HEK293 (cell line): ENCODE results near the gene GCSH.
A peak's percentile ranks its signal among the peaks of the same experiment; 100 is the strongest.

Source experiments
- EGR2 ChIP-seq: fragments of 450-650 bp; formaldehyde crosslinking; IDR thresholded peaks from 2 replicates; pipeline ENCODE4 v1.5.1; 2016; ENCODE audit warnings: low read depth, missing biosample characterization, missing genetic modification characterization
- HIC1 ChIP-seq: fragments of 450-650 bp; formaldehyde crosslinking; IDR thresholded peaks from 2 replicates; pipeline ENCODE4 v1.5.1; 2016; ENCODE audit warnings: missing biosample characterization, missing genetic modification characterization
- INSM2 ChIP-seq: fragments of 450-650 bp; formaldehyde crosslinking; IDR thresholded peaks from 2 replicates; pipeline ENCODE4 v1.5.1; 2016; ENCODE audit warnings: missing biosample characterization, missing genetic modification characterization
- KLF7 ChIP-seq: fragments of 450-650 bp; formaldehyde crosslinking; IDR thresholded peaks from 2 replicates; pipeline ENCODE4 v1.5.1; 2016; ENCODE audit warnings: missing biosample characterization, missing genetic modification characterization, borderline replicate concordance
- KLF8 ChIP-seq: fragments of 450-650 bp; formaldehyde crosslinking; IDR thresholded peaks from 2 replicates; pipeline ENCODE4 v1.5.1; 2016; ENCODE audit warnings: missing biosample characterization, missing genetic modification characterization
- KLF9 ChIP-seq: fragments of 450-650 bp; formaldehyde crosslinking; IDR thresholded peaks from 2 replicates; pipeline ENCODE4 v1.5.1; 2016; ENCODE audit warnings: missing biosample characterization, missing genetic modification characterization, low read depth
- MYNN ChIP-seq: fragments of 450-650 bp; formaldehyde crosslinking; IDR thresholded peaks from 2 replicates; pipeline ENCODE4 v1.5.1; 2016; ENCODE audit warnings: missing biosample characterization, missing genetic modification characterization, borderline replicate concordance
- OVOL3 ChIP-seq: fragments of 450-650 bp; formaldehyde crosslinking; IDR thresholded peaks from 2 replicates; pipeline ENCODE4 v1.5.1; 2016; ENCODE audit warnings: missing biosample characterization, missing genetic modification characterization
- REPIN1 ChIP-seq: fragments of 450-650 bp; formaldehyde crosslinking; IDR thresholded peaks from 2 replicates; pipeline ENCODE4 v1.5.1; 2017; ENCODE audit warnings: missing biosample characterization, missing genetic modification characterization, low read depth
- SETDB1 ChIP-seq: IDR thresholded peaks from one replicate; pipeline ENCODE4 v1.6.1; 2017; ENCODE audit warnings: mild to moderate bottlenecking, low read length, moderate library complexity, mixed read lengths; ENCODE audit not compliant: insufficient read length
- SP3 ChIP-seq: fragments of 450-650 bp; formaldehyde crosslinking; IDR thresholded peaks from 2 replicates; pipeline ENCODE4 v1.5.1; 2016; ENCODE audit warnings: missing biosample characterization, missing genetic modification characterization
- TRIM28 ChIP-seq: IDR thresholded peaks from 2 replicates; pipeline ENCODE4 v1.6.1; 2011; ENCODE audit warnings: low read length, control low read depth, borderline replicate concordance
- ZBTB17 ChIP-seq: fragments of 450-650 bp; formaldehyde crosslinking; IDR thresholded peaks from 2 replicates; pipeline ENCODE4 v1.5.1; 2016; ENCODE audit warnings: missing biosample characterization, missing genetic modification characterization
- ZBTB20 ChIP-seq: fragments of 450-650 bp; formaldehyde crosslinking; IDR thresholded peaks from 2 replicates; pipeline ENCODE4 v1.5.1; 2016; ENCODE audit warnings: missing biosample characterization, missing genetic modification characterization
- ZFHX2 ChIP-seq: fragments of 450-650 bp; formaldehyde crosslinking; conservative IDR thresholded peaks from 2 replicates; pipeline ENCODE4 v1.5.1; 2016; ENCODE audit warnings: missing biosample characterization, missing genetic modification characterization
- ZNF133 ChIP-seq: fragments of 450-650 bp; formaldehyde crosslinking; IDR thresholded peaks from 2 replicates; pipeline ENCODE4 v1.5.1; 2016; ENCODE audit warnings: missing biosample characterization, missing genetic modification characterization
- ZNF155 ChIP-seq: fragments of 450-650 bp; formaldehyde crosslinking; IDR thresholded peaks from 2 replicates; pipeline ENCODE4 v1.5.1; 2016; ENCODE audit warnings: missing biosample characterization, missing genetic modification characterization
- ZNF174 ChIP-seq: fragments of 450-650 bp; formaldehyde crosslinking; IDR thresholded peaks from 2 replicates; pipeline ENCODE4 v1.5.0; 2017; ENCODE audit warnings: missing biosample characterization, mild to moderate bottlenecking, missing genetic modification characterization
- ZNF221 ChIP-seq: fragments of 450-650 bp; formaldehyde crosslinking; IDR thresholded peaks from 2 replicates; pipeline ENCODE4 v1.5.1; 2017; ENCODE audit warnings: missing biosample characterization, missing genetic modification characterization, borderline replicate concordance
- ZNF292 ChIP-seq: fragments of 450-650 bp; formaldehyde crosslinking; IDR thresholded peaks from 2 replicates; pipeline ENCODE4 v1.5.1; 2016; ENCODE audit warnings: low read depth, missing biosample characterization, missing genetic modification characterization, borderline replicate concordance
- ZNF324 ChIP-seq: fragments of 450-650 bp; formaldehyde crosslinking; IDR thresholded peaks from 2 replicates; pipeline ENCODE4 v1.5.1; 2016; ENCODE audit warnings: missing biosample characterization, missing genetic modification characterization
- ZNF350 ChIP-seq: fragments of 450-650 bp; formaldehyde crosslinking; IDR thresholded peaks from 2 replicates; pipeline ENCODE4 v1.5.0; 2017; ENCODE audit warnings: missing biosample characterization, mild to moderate bottlenecking, missing genetic modification characterization
- ZNF354C ChIP-seq: fragments of 450-650 bp; formaldehyde crosslinking; IDR thresholded peaks from 2 replicates; pipeline ENCODE4 v1.5.1; 2016; ENCODE audit warnings: missing biosample characterization, missing genetic modification characterization, low read depth, borderline replicate concordance
- ZNF394 ChIP-seq: fragments of 450-650 bp; formaldehyde crosslinking; IDR thresholded peaks from 2 replicates; pipeline ENCODE4 v1.5.1; 2016; ENCODE audit warnings: missing biosample characterization, missing genetic modification characterization, mild to moderate bottlenecking, moderate library complexity, borderline replicate concordance
- ZNF433 ChIP-seq: fragments of 450-650 bp; formaldehyde crosslinking; IDR thresholded peaks from 2 replicates; pipeline ENCODE4 v1.5.1; 2016; ENCODE audit warnings: missing biosample characterization, missing genetic modification characterization, low read depth
- ZNF48 ChIP-seq: fragments of 450-650 bp; formaldehyde crosslinking; IDR thresholded peaks from 2 replicates; pipeline ENCODE4 v1.5.1; 2016; ENCODE audit warnings: missing biosample characterization, missing genetic modification characterization
- ZNF548 ChIP-seq: fragments of 450-650 bp; formaldehyde crosslinking; IDR thresholded peaks from 2 replicates; pipeline ENCODE4 v1.5.1; 2016; ENCODE audit warnings: missing biosample characterization, missing genetic modification characterization
- ZNF596 ChIP-seq: fragments of 450-650 bp; IDR thresholded peaks from 2 replicates; pipeline ENCODE4 v1.5.0; 2018; ENCODE audit warnings: missing biosample characterization, mild to moderate bottlenecking, missing genetic modification characterization, moderate library complexity
- ZNF623 ChIP-seq: fragments of 450-650 bp; formaldehyde crosslinking; IDR thresholded peaks from 2 replicates; pipeline ENCODE4 v1.5.1; 2016; ENCODE audit warnings: missing biosample characterization, missing genetic modification characterization
- ZNF629 ChIP-seq: fragments of 450-650 bp; formaldehyde crosslinking; IDR thresholded peaks from 2 replicates; pipeline ENCODE4 v1.5.1; 2017; ENCODE audit warnings: missing biosample characterization, missing genetic modification characterization
- ZNF76 ChIP-seq: fragments of 450-650 bp; formaldehyde crosslinking; IDR thresholded peaks from 2 replicates; pipeline ENCODE4; 2016; ENCODE audit warnings: low read depth, missing biosample characterization, missing genetic modification characterization, borderline replicate concordance
- ZNF843 ChIP-seq: fragments of 450-650 bp; formaldehyde crosslinking; IDR thresholded peaks from 2 replicates; pipeline ENCODE4 v1.5.1; 2016; ENCODE audit warnings: missing biosample characterization, missing genetic modification characterization
- ZSCAN18 ChIP-seq: fragments of 450-650 bp; formaldehyde crosslinking; IDR thresholded peaks from 2 replicates; pipeline ENCODE4 v1.5.1; 2016; ENCODE audit warnings: missing biosample characterization, missing genetic modification characterization
- ZSCAN30 ChIP-seq: fragments of 450-650 bp; IDR thresholded peaks from 2 replicates; pipeline ENCODE4 v1.5.1; 2018; ENCODE audit warnings: missing biosample characterization, mild to moderate bottlenecking, missing genetic modification characterization, moderate library complexity

The GCSH gene

GRCh38 chr16:81076566-81077075, 19.6 kb downstream of the GCSH start (continued):
- TF ChIP-seq HIC1 (tag by site-specific recombination): no peak
- no peak for TF ChIP-seq ZNF133 (tag by site-specific recombination)
- no peak for TF ChIP-seq ZNF350 (tag by site-specific recombination)
- no peak for TF ChIP-seq ZNF623
- 0 out of 2 replicates have a peak, but pooled peaks have one; percentile 13 for TF ChIP-seq ZNF843 (tag by site-specific recombination)
- peak; percentile 90 for TF ChIP-seq KLF9 (tag by site-specific recombination)
- TF ChIP-seq ZSCAN30: no peak
- TF ChIP-seq ZNF629 (tag by site-specific recombination): no peak
- no peak for TF ChIP-seq ZNF394 (tag by site-specific recombination)
- no peak for TF ChIP-seq ZNF174 (tag by site-specific recombination)
- peak; percentile 93 for TF ChIP-seq SP3 (tag by site-specific recombination)
- TF ChIP-seq INSM2 (tag by site-specific recombination): no peak
- no peak for TF ChIP-seq ZFHX2 (tag by site-specific recombination)
- TF ChIP-seq ZNF433 (tag by site-specific recombination): no peak
- peak; percentile 74 for TF ChIP-seq KLF8
- no peak for TF ChIP-seq TRIM28
- no peak for TF ChIP-seq EGR2 (tag by site-specific recombination)
- no peak for TF ChIP-seq ZNF76 (tag by site-specific recombination)
- no peak for TF ChIP-seq ZSCAN18 (tag by site-specific recombination)
- TF ChIP-seq ZNF324 (tag by site-specific recombination): no peak
- no peak for TF ChIP-seq ZNF548
- TF ChIP-seq KLF7 (tag by site-specific recombination): no peak
- no peak for TF ChIP-seq OVOL3 (tag by site-specific recombination)
- TF ChIP-seq ZNF48 (tag by site-specific recombination): no peak
- 0 out of 2 replicates have a peak, but pooled peaks have one; percentile 54 for TF ChIP-seq ZBTB17 (tag by site-specific recombination)
- peak; percentile 64 for TF ChIP-seq ZNF596
- no peak for TF ChIP-seq ZNF292
- TF ChIP-seq MYNN (tag by site-specific recombination): no peak
- TF ChIP-seq REPIN1 (tag by site-specific recombination): no peak
- TF ChIP-seq ZBTB20: no peak
- TF ChIP-seq ZNF354C: no peak
- no peak for TF ChIP-seq ZNF221 (tag by site-specific recombination)
- TF ChIP-seq SETDB1: no peak
- TF ChIP-seq ZNF155: no peak
